Measurements from ENCODE around the gene INSRR.

The INSRR gene

GRCh38 chr1:156822680-156823079 lies 36.2 kb downstream of the INSRR start:
- DNase-seq = no peak

- DNase-seq = no peak
These were observed 37.1 kb downstream of the INSRR start for GRCh38 chr1:156821801-156822200.

DNA sequence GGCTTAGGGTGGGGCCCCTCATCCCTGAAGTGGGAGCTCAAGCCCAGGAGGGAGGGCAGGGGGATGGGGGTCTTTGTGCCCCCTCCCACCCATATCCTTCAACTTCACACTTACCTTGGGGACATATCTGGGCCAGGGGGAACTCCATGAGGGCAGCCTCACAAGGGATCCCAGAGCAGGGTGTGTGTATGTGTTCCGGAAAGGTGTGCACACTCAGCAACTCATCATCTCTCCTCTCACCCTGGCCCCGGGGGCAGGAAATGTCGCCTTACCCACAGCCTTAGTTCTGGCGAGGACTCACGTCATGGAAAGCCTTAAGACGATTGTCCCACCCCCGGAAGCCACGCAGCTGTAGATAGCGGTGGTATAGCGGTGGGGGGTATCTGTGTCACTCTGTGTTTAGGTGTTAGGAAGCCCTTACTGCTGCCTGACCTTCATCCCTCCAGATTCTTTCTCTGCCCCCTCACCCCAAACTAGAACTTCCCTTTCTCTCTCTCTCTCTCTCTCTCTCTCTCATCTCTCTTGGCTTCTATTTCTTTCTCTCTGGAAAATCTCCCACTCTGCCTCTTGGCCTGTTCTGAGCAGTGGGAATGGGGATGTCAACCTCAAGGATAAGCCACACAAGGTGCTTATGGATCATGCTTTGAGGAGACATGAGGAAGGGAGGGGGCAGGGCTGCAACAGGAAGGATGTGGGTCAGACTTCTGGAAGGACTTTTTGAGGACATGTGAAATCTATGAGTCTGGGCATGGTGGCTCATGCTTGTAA lies 42.2 kb downstream of the INSRR start, which contains the start of gene SH2D2A:
Gene SH2D2A (minus strand): TSS at position 288 of the 768 bp plus-strand sequence. CDS start 140 bp downstream, at position 148.
- no peak for DNase-seq

DNA sequence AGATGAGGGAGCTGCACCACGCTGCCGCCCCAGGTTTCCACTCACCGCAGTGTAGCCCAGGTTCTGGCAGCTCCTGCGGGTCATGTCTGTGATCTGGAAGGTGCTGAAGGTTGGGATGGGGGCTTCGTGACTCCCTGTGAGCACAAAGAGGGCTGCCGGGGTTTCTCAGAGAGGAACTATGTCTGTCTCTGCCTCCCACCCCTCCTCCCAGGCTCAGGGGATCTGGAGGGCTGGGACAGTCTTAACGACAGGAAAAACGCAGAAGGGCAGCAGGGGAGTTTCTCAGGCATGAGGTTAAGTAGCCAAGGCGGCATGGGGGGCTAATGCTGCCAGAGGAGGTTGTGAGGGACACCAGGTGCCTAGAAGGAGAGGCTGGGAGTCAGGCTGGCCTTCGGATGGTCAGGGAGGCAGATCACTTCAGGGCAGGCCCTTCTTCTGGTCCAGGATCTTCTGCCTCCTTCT lies 42.9 kb downstream of the INSRR start:
- DNase-seq = no peak

GRCh38 chr1:156815307-156815826 lies 43.5 kb downstream of the INSRR start:
- DNase-seq = no peak

DNA sequence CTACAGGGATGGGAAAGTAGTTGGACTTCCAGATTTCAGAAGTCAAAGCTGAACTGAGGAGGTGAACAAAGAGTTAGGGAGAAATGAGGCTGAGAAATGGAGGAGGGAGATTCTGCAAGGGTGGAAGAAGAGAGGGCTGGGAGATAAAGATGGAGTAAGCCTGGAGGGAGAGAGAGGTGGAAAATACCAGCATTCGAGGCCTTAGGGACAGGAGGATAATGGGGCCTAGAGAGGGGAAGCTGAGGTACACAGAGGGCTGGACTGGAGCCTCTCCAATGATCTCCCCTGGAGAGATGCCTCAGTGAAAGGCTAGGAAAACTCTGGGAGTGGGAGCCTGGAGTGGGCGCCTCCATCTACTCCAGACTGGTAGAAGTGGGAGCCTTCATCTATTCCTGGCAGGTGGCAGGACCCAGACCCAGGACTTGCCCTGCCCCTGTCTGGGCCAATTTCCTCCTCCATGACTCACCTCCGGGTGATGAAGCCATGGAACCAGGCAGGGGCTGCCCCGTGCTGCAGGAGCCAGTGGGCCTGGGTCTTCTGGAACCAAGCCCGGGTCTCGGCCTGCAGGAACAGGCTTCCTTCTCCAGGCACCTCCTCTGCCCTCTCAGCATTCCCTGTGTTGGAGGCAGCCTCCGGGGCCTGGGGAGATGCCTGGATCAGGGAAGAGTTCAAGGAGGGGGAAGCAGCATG lies 44.2 kb downstream of the INSRR start:
- DNase-seq = no peak

DNA sequence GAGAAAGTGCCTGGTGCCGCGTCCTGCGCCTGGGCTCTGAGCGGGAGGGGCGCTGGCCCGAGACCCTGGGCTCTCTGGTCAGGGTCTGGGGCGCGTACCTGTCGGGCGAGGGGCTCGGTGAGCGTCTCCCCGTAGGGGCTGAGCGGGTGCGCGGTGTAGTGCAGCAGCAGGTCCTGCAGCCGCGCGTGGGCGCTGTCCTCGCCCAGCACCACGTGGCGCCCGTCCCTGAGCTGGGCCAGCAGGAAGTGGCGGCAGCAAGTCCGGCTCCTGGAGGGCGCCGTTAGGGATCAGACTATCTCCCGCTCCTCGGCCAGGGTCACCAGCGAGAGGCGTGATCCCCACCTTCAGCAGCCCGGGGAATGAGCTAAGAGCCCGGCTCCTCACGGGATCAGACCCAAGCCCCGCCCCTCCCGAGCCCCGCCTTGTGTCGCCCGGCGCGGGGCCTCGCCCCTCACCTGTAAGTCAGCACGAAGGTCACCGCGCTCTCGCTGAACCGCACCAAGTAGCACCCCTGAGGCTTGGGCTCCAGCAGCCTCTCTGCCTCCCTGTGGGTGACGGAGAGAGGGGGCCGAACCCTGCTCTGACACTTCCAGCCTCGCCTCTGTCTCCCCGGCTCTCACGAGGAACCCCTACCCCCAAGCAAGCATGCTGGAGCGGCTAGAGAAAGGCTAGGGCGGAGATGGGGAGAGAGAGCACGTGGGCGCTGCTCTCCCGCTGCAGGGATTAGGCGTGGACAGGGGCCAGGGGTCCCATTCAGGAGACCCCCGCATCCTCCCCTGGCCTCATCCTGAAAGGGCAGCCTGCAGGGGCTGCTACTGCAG lies 45.0 kb downstream of the INSRR start:
- peak; percentile 30 for DNase-seq

- no peak for DNase-seq
These were observed 45.6 kb downstream of the INSRR start for GRCh38 chr1:156813298-156813697.

DNA sequence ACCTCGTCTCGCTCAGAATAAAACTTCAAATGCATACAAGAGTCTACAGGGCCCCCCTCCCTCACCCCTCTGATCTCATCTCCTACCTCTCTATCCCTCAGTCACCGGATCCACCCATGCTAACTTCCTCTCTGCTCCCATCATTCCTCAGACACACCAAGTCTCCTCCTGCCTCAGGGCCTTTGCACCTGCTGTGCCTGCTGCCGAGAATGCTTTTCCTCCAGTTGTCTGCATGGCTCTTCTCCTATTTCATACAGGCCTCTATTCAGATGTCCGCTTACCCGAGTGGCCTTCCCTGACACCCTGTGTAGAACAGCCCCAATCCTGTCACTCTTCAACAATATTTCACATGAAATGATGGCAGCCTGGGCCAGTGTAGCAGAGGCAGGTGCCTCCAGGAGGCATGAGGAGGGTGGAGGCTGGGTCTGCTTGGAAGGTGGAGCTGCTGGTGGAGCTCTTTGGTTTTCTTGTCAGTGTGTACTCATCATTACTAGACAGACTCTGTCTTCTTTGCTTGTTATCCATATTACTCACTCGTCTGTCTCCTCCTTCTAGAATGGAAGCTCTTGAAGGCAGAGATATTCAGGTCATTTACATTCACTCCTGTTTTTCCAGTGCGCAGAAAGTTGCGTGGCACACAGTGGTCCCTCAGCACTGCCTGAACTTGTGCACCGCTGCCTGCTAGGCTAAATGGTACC lies 46.5 kb downstream of the INSRR start:
- no peak for DNase-seq

DNA sequence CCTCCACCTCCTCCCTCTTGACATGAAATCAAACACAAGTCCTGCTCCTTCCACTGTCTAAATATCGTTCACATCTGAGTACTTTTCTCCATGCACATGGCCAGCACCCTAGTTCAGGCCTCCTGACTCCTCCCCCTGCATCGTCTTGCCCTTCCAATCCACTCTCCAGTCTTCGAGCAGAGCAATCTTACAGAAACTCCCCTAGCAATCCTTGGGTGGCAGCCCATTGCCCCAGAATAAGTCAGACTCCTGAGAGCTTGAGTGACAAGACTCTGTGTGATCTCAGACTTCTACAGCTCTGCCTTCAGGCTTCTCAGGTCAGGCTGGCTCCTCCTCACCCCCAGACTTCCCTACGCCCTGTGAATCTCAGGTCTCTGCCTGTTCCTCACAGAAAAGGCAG lies 47.7 kb downstream of the INSRR start:
- no peak for DNase-seq

DNA sequence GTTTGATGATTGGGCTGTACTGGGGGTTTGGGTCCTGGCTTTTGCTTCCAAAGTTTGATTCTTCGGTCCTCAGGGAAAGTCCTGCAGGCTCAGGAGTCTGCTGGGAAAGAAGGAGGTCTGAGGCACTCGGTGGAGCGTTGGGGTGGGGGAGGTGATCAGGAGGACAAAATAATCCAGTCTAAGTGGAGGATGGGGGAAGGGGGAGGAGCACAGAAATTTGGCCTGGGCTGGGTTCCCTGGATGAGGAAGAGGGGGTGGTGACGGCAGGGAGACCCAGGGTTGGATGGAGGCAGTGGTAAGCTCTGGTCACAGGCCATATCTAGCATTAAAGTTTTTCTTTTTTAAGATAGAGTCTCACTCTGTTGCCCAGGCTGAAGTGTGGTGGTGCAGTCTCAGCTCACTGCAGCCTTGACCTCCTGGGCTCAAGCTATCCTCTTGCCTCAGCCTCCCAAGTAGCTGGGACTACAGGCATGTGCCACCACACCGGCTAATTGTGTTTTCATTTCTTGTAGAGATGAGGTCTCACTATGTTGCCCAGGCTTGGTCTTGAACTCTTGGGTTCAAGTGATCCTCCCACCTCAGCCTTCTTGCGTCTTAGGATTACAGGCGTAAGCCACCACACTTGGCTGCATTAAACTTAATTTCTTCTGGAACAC lies 49.1 kb downstream of the INSRR start:
- no peak for DNase-seq

DNA sequence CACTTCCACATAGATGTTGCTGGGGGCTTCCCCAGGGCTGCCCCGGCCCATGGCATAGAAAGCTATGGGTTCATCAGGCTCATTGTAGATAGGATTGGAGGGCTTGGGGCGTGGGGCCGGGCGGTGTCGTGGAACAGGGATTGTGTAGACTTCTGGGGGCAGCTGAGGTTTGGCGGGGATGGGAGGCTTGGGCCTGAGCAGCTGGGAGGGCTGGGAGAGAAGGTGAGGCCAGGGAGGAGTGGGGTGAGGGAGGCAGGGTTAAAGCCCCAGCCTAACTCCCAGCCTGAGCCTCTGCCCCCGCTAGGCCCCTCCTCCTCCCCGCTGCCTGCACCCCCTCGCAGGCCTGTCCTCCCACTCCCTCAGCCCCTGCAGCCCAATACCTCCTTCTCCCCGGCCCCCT lies 49.6 kb downstream of the INSRR start:
- no peak for DNase-seq

DNA sequence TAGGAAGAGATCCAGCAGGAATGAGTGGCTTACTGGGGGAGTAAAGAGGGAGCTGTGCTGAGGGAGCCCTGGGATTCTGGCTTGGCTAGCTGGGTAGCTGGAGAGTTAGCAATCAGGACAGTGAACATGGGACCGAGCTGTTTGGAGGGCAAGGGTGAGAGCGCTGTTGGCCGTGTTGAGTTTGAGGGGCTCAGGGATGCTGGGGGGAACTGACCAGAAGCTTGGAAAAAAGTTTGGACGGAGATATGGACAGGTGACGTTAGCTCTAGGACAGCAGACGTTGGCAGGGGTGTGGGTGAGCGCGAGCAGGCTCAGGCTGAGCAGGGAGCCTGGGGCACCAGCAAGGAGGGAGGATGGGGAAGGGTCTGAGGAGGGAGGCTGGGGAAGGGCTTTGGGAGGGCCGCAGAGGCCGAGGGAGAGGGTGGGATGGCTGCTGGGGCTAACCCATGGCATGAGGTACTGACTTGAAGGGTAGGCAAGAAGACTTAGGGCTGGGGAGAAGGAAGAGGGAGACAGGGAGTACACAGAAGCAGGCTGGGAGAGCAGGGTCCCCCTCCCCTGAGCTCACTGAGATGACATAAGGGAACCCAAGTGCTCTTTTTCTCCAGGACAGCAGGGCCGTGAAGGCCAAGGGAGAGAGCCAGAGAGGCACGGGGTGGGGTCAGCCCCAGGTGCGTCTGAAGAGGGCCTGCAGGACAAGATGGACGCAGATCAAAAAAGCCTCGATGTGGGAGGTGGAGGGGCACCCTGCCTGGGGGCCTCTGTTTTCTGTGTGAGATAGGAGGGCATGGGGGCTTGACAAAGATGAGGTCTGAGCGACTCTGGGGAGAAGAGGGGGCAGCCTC lies 50.5 kb downstream of the INSRR start:
- no peak for DNase-seq

GRCh38 chr1:156807627-156808026 lies 51.3 kb downstream of the INSRR start:
- no peak for DNase-seq

DNA sequence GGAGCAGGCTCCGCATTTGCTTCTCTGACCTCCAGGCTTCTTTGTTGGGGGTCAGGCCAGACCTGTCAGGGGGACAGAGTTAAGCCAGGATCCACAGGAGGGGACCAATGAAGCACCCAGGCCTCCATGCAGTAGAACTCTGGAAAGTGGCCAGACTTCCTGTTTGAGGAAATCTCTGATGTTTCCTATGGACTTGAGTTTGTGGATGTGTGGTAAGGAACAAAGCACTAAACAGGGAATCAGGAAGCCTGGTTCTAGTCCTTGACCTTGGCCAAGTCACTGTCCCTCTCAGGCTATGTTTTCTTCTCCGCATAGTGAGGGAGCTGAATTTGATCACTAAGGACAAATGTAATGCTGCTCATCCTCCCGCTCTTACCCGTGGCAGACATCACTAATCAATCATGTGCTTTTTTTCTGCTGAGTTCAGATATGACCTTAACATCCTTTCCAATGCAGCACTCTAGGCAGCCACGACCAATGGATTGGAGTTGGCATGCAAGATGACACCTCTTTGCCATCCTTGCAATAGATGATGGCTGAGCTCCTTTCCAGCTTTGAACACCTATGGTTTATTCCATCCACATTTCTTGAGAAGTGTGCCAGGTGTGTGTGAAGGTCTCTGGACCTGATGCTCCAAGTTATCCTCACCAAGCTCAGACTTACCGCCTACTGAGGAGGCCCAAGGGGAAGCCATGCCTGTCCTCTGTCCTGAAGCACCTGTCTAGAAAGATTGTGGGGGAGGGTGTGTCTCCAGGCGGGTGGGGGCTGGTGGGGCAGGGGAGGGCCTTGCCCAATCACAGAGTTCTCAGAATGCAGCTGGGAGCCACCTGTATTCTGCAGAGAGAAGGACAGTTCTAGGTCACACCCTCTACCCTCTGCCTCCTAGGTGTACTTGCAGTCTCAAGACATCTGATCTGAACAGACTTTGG lies 52.1 kb downstream of the INSRR start:
- DNase-seq = no peak

- DNase-seq = no peak
These were observed 53.0 kb downstream of the INSRR start for GRCh38 chr1:156805766-156806511.

- DNase-seq = no peak
These were observed 54.2 kb downstream of the INSRR start for GRCh38 chr1:156804572-156805243.

DNA sequence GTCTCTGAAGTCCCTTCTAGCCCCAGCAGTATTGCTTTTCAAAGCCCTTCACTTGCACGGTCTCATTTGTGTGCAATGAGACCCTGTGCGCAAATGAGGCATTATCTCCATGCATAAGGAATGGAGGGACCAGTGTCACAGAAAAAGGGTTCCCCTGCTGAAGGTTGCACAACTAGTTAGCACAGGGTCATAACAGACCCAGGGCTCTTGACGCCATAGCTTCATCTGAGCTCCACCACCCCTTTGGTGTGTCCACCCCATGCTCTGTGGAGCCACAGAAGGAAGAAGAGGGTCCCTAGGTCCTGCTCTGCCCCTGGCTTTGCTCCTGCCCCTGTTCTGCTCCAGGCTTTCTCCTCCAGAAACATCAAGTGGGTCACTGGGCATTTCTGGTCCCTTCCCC lies 54.9 kb downstream of the INSRR start:
- no peak for DNase-seq
